ENCODE data around the gene ST3GAL4. TPM values are rescaled to one million over a fixed set of nuclear protein-coding genes. Genes with fewer than 3 reads are reported as not detected.
A peak's percentile ranks its signal among the peaks of the same experiment; 100 is the strongest.

Gene ST3GAL4
- total RNA-seq, 1 experiment from 2014 or later = 22.3 TPM

GRCh38 chr11:126410649-126411048 is 55.2 kb downstream of the ST3GAL4 start:
- no peak overlapping the region for H3K27ac ChIP-seq
- DNase-seq (ENCODE audit: low read depth in 1 of 2, low spot score in 2 of 2) = no peak
- no peak overlapping the region for H3K4me3 ChIP-seq
- no peaks in the 10 kb centered on the region for H3K9me3 ChIP-seq (replicated peaks)
- no peaks in the 10 kb centered on the region for H3K27me3 ChIP-seq (replicated peaks)
- H3K4me1 ChIP-seq (replicated peaks) = no peaks in the 10 kb centered on the region
- peaks cover 2% of the 10 kb centered on the region for H3K36me3 ChIP-seq

GRCh38 chr11:126411971-126412381 is 56.5 kb downstream of the ST3GAL4 start:
- Histone ChIP-seq H3K36me3 (peaks cover 2% of the 10 kb centered on the region), H3K27me3 (replicated peaks) (no peaks in the 10 kb centered on the region), H3K4me1 (replicated peaks) (no peaks in the 10 kb centered on the region), H3K9me3 (replicated peaks) (no peaks in the 10 kb centered on the region), H3K4me3 (no peak overlapping the region), H3K27ac (no peak overlapping the region)
- no peak for DNase-seq (ENCODE audit: low read depth in 1 of 2, low spot score in 2 of 2)

GRCh38 chr11:126413426-126413825 is 57.9 kb downstream of the ST3GAL4 start:
- DNase-seq (ENCODE audit: low read depth in 1 of 2, low spot score in 2 of 2) = no peak
- Histone ChIP-seq H3K27ac (no peak overlapping the region), H3K4me1 (replicated peaks) (no peaks in the 10 kb centered on the region), H3K4me3 (no peak overlapping the region), H3K9me3 (replicated peaks) (no peaks in the 10 kb centered on the region), H3K27me3 (replicated peaks) (no peaks in the 10 kb centered on the region), H3K36me3 (peaks cover 2% of the 10 kb centered on the region)

GRCh38 chr11:126413843-126414405 is 58.4 kb downstream of the ST3GAL4 start:
- no peaks in the 10 kb centered on the region for H3K9me3 ChIP-seq (replicated peaks)
- H3K27me3 ChIP-seq (replicated peaks) = no peaks in the 10 kb centered on the region
- H3K36me3 ChIP-seq = peaks cover 2% of the 10 kb centered on the region

GRCh38 chr11:126414615-126415014 is 59.1 kb downstream of the ST3GAL4 start:
- Histone ChIP-seq H3K27me3 (replicated peaks) (no peaks in the 10 kb centered on the region), H3K36me3 (peaks cover 2% of the 10 kb centered on the region), H3K27ac (no peak overlapping the region), H3K9me3 (replicated peaks) (no peaks in the 10 kb centered on the region), H3K4me1 (replicated peaks) (peaks cover 1% of the 10 kb centered on the region), H3K4me3 (no peak overlapping the region)
- DNase-seq (ENCODE audit: low read depth in 1 of 2, low spot score in 2 of 2) = no peak

More at GRCh38 chr11:126413843-126414405, 58.4 kb downstream of the ST3GAL4 start:
- DNase-seq (ENCODE audit: low read depth in 1 of 2, low spot score in 2 of 2) = no peak
- Histone ChIP-seq H3K4me1 (replicated peaks) (no peaks in the 10 kb centered on the region), H3K4me3 (no peak overlapping the region), H3K27ac (no peak overlapping the region)

- Histone ChIP-seq H3K4me3 (no peak overlapping the region), H3K4me1 (replicated peaks) (peaks cover 6% of the 10 kb centered on the region), H3K27me3 (replicated peaks) (no peaks in the 10 kb centered on the region), H3K27ac (no peak overlapping the region), H3K9me3 (replicated peaks) (no peaks in the 10 kb centered on the region), H3K36me3 (peaks cover 2% of the 10 kb centered on the region)
- DNase-seq (ENCODE audit: low read depth in 1 of 2, low spot score in 2 of 2) = no peak
Measured at GRCh38 chr11:126415128-126415527, 59.6 kb downstream of the ST3GAL4 start.

- no peaks in the 10 kb centered on the region for H3K9me3 ChIP-seq (replicated peaks)
- no peaks in the 10 kb centered on the region for H3K27me3 ChIP-seq (replicated peaks)
- no peak overlapping the region for H3K4me3 ChIP-seq
- H3K4me1 ChIP-seq (replicated peaks) = peaks cover 10% of the 10 kb centered on the region
- DNase-seq (ENCODE audit: low read depth in 1 of 2, low spot score in 2 of 2) = no peak
- peaks cover 2% of the 10 kb centered on the region for H3K36me3 ChIP-seq
- H3K27ac ChIP-seq = no peak overlapping the region
Measured at GRCh38 chr11:126415669-126416420, 60.4 kb downstream of the ST3GAL4 start.

- no peak overlapping the region for H3K27ac ChIP-seq
Measured at GRCh38 chr11:126416542-126417090, 61.1 kb downstream of the ST3GAL4 start.

GRCh38 chr11:126417091-126417862 is 61.8 kb downstream of the ST3GAL4 start:
- no peaks in the 10 kb centered on the region for H3K27me3 ChIP-seq (replicated peaks)
- peaks cover 10% of the 10 kb centered on the region for H3K4me1 ChIP-seq (replicated peaks)
- no peaks in the 10 kb centered on the region for H3K9me3 ChIP-seq (replicated peaks)
- no peak for DNase-seq (ENCODE audit: low read depth in 1 of 2, low spot score in 2 of 2)
- H3K27ac ChIP-seq = no peak overlapping the region
- H3K36me3 ChIP-seq = peaks cover 2% of the 10 kb centered on the region
- H3K4me3 ChIP-seq = no peak overlapping the region

More at GRCh38 chr11:126416542-126417090, 61.1 kb downstream of the ST3GAL4 start:
- H3K9me3 ChIP-seq (replicated peaks) = no peaks in the 10 kb centered on the region
- H3K4me1 ChIP-seq (replicated peaks) = peaks cover 10% of the 10 kb centered on the region
- H3K4me3 ChIP-seq = no peak overlapping the region
- no peak for DNase-seq (ENCODE audit: low read depth in 1 of 2, low spot score in 2 of 2)
- peaks cover 2% of the 10 kb centered on the region for H3K36me3 ChIP-seq
- H3K27me3 ChIP-seq (replicated peaks) = no peaks in the 10 kb centered on the region

- no peaks in the 10 kb centered on the region for H3K9me3 ChIP-seq (replicated peaks)
- peaks cover 10% of the 10 kb centered on the region for H3K4me1 ChIP-seq (replicated peaks)
- H3K27me3 ChIP-seq (replicated peaks) = no peaks in the 10 kb centered on the region
- no peaks in the 10 kb centered on the region for H3K36me3 ChIP-seq
- DNase-seq (ENCODE audit: low read depth in 1 of 2, low spot score in 2 of 2) = no peak
- H3K4me3 ChIP-seq = no peak overlapping the region
- H3K27ac ChIP-seq = peak overlapping the region; percentile 74; the same call in 1 of the 2 replicates
Measured at GRCh38 chr11:126418887-126419286, 63.4 kb downstream of the ST3GAL4 start.

- peak overlapping the region; percentile 74 for H3K27ac ChIP-seq
- no peaks in the 10 kb centered on the region for H3K27me3 ChIP-seq (replicated peaks)
- peaks cover 10% of the 10 kb centered on the region for H3K4me1 ChIP-seq (replicated peaks)
- DNase-seq (ENCODE audit: low read depth in 1 of 2, low spot score in 2 of 2) = peak in 1 of 2 experiments; percentile 56
- H3K36me3 ChIP-seq = no peaks in the 10 kb centered on the region
- H3K4me3 ChIP-seq = no peak overlapping the region
- no peaks in the 10 kb centered on the region for H3K9me3 ChIP-seq (replicated peaks)
Measured at GRCh38 chr11:126419801-126420697, 64.6 kb downstream of the ST3GAL4 start.

GRCh38 chr11:126420698-126421256 is 65.3 kb downstream of the ST3GAL4 start:
- H3K4me3 ChIP-seq = no peak overlapping the region
- no peak overlapping the region for H3K27ac ChIP-seq
- H3K27me3 ChIP-seq (replicated peaks) = no peaks in the 10 kb centered on the region
- no peak for DNase-seq (ENCODE audit: low read depth in 1 of 2, low spot score in 2 of 2)
- H3K9me3 ChIP-seq (replicated peaks) = no peaks in the 10 kb centered on the region
- H3K36me3 ChIP-seq = no peaks in the 10 kb centered on the region
- H3K4me1 ChIP-seq (replicated peaks) = peaks cover 10% of the 10 kb centered on the region

GRCh38 chr11:126421271-126421671 is 65.8 kb downstream of the ST3GAL4 start:
- no peak overlapping the region for H3K27ac ChIP-seq
- no peak for DNase-seq (ENCODE audit: low read depth in 1 of 2, low spot score in 2 of 2)
- H3K27me3 ChIP-seq (replicated peaks) = no peaks in the 10 kb centered on the region
- H3K4me3 ChIP-seq = no peak overlapping the region
- H3K36me3 ChIP-seq = no peaks in the 10 kb centered on the region
- no peaks in the 10 kb centered on the region for H3K9me3 ChIP-seq (replicated peaks)
- H3K4me1 ChIP-seq (replicated peaks) = peaks cover 10% of the 10 kb centered on the region

Data from SJSA1 (cell line).